GM23338 (cell line): ENCODE results near the gene ACP6. TPM values are rescaled to one million over a fixed set of nuclear protein-coding genes. Genes with fewer than 3 reads are reported as not detected.

Experiments
- ATAC-seq: fragments of 200-7000 bp; cut with Tn5 transposase; 3 replicates; pipeline ENCODE4 v1.9.1; 2020
- DNase-seq: peaks from one replicate; pipeline ENCODE4 v3.0.0-alpha.2; 2015; ENCODE audit warnings: low spot score
- H2AFZ ChIP-seq: fragments of 200-600 bp; sonication (generic); 2 replicates; pipeline ENCODE4 v1.8.0; 2016; ENCODE audit warnings: antibody characterized with exemption, mild to moderate bottlenecking, moderate library complexity
- H3F3A ChIP-seq: fragments of 200-600 bp; sonication (generic); replicated peaks from 2 replicates; pipeline ENCODE4 v1.8.0; 2017; ENCODE audit warnings: antibody characterized with exemption, mixed run types, low read depth
- H3K27ac ChIP-seq: fragments of 200-600 bp; sonication (generic); 2 replicates; pipeline ENCODE4 v1.6.1; 2016; ENCODE audit warnings: low read depth
- H3K27me3 ChIP-seq: fragments of 200-600 bp; sonication (generic); 2 replicates; pipeline ENCODE4 v1.8.0; 2016; ENCODE audit warnings: mild to moderate bottlenecking, mixed run types, moderate library complexity; ENCODE audit not compliant: insufficient read depth
- H3K36me3 ChIP-seq: fragments of 200-600 bp; sonication (generic); 2 replicates; pipeline ENCODE4 v1.8.0; 2016; ENCODE audit warnings: mild to moderate bottlenecking; ENCODE audit not compliant: insufficient read depth
- H3K4me1 ChIP-seq: fragments of 200-600 bp; sonication (generic); 2 replicates; pipeline ENCODE4 v1.8.0; 2016; ENCODE audit warnings: mild to moderate bottlenecking, moderate library complexity; ENCODE audit not compliant: insufficient read depth
- H3K4me2 ChIP-seq: fragments of 200-600 bp; sonication (generic); 2 replicates; pipeline ENCODE4 v1.7.1; 2017; ENCODE audit warnings: mixed run types
- H3K4me3 ChIP-seq: fragments of 200-600 bp; sonication (generic); 2 replicates; pipeline ENCODE4 v1.6.1; 2016; ENCODE audit warnings: mixed run types
- H3K79me2 ChIP-seq: fragments of 200-600 bp; sonication (generic); replicated peaks from 2 replicates; pipeline ENCODE4 v1.8.0; 2017; ENCODE audit warnings: mild to moderate bottlenecking; ENCODE audit not compliant: insufficient read depth
- H3K9me2 ChIP-seq: fragments of 200-600 bp; sonication (generic); 2 replicates; pipeline ENCODE4 v1.8.0; 2017; ENCODE audit not compliant: insufficient read depth
- H4K20me1 ChIP-seq: fragments of 200-600 bp; sonication (generic); replicated peaks from 2 replicates; pipeline ENCODE4 v1.8.0; 2017; ENCODE audit warnings: mild to moderate bottlenecking; ENCODE audit not compliant: insufficient read depth
- H3K27ac Mint-ChIP-seq: 2 replicates; pipeline ENCODE4 v1.8.0; 2020; ENCODE audit warnings: inconsistent platforms, mild to moderate bottlenecking, moderate library complexity, mixed read lengths
- H3K27me3 Mint-ChIP-seq: 3 replicates; pipeline ENCODE4 v1.8.0; 2022; ENCODE audit warnings: low read depth, mild to moderate bottlenecking, moderate library complexity, mixed read lengths, inconsistent platforms; ENCODE audit not compliant: insufficient read depth, poor library complexity
- H3K36me3 Mint-ChIP-seq: 3 replicates; pipeline ENCODE4 v1.8.0; 2021; ENCODE audit warnings: low read depth, mild to moderate bottlenecking, inconsistent platforms, moderate library complexity, mixed read lengths
- H3K4me1 Mint-ChIP-seq: 3 replicates; pipeline ENCODE4 v1.8.0; 2020; ENCODE audit warnings: mild to moderate bottlenecking, inconsistent platforms, mixed read lengths
- H3K4me3 Mint-ChIP-seq: 3 replicates; pipeline ENCODE4 v1.8.0; 2021; ENCODE audit warnings: moderate library complexity, mild to moderate bottlenecking, inconsistent platforms, mixed read lengths
- H3K9me3 Mint-ChIP-seq: 3 replicates; pipeline ENCODE4 v1.8.0; 2020; ENCODE audit warnings: moderate library complexity, mild to moderate bottlenecking, inconsistent platforms, mixed read lengths
- CREB1 ChIP-seq: fragments of 250-450 bp; sonication (Bioruptor Pico); IDR thresholded peaks from 2 replicates; pipeline ENCODE4 v1.5.0; 2020; ENCODE audit warnings: low read depth, mild to moderate bottlenecking, moderate library complexity
- ETS1 ChIP-seq: IDR thresholded peaks from 2 replicates; pipeline ENCODE4 v1.6.1; 2016; ENCODE audit warnings: antibody characterized with exemption
- JUNB ChIP-seq: IDR thresholded peaks from one replicate; pipeline ENCODE4 v1.6.1; 2016; ENCODE audit warnings: antibody characterized with exemption; ENCODE audit not compliant: unreplicated experiment
- POLR2AphosphoS5 ChIP-seq: IDR thresholded peaks from 2 replicates; pipeline ENCODE4 v1.6.1; 2016; ENCODE audit warnings: antibody characterized with exemption, low read depth
- REST ChIP-seq: IDR thresholded peaks from one replicate; pipeline ENCODE4 v1.6.1; 2018; ENCODE audit warnings: antibody characterized with exemption; ENCODE audit not compliant: unreplicated experiment
- ZNF114 ChIP-seq: fragments of 250-450 bp; sonication (Bioruptor Pico); IDR thresholded peaks from 2 replicates; pipeline ENCODE4 v1.5.0; 2020; ENCODE audit warnings: mild to moderate bottlenecking, moderate library complexity
- ZNF331 ChIP-seq: fragments of 250-450 bp; sonication (Bioruptor Pico); IDR thresholded peaks from 2 replicates; pipeline ENCODE4 v1.5.0; 2020; ENCODE audit warnings: low read depth, mild to moderate bottlenecking, moderate library complexity
- ZNF462 ChIP-seq: fragments of 250-450 bp; sonication (Bioruptor Pico); IDR thresholded peaks from 2 replicates; pipeline ENCODE4 v1.5.0; 2020; ENCODE audit warnings: mild to moderate bottlenecking, moderate library complexity
- polyA plus RNA-seq: library from polyadenylated mRNA; unstranded; fragments of >200 nt; fragmentation: Nextera tagmentation; extraction: Ambion mirVana; gene quantifications from 2 replicates; pipeline ENCODE4 v1.2.1, GENCODE V29; 2016
- total RNA-seq: library from RNA; depleted of rRNA; stranded (reverse); fragments of >200 nt; shearing (Covaris generic); gene quantifications from 2 replicates; pipeline ENCODE4 v1.2.3, GENCODE V29; 2014

Gene ACP6
- total and polyA plus RNA-seq, 2 experiments from 2014 or later, result 20.6 to 26.5 TPM

GRCh38 chr1:147654511-147654910 lies 15.8 kb downstream of the ACP6 start:
- Mint-ChIP-seq H3K27ac (no peak overlapping the region), H3K4me3 (no peak overlapping the region), H3K9me3 (no peaks in the 10 kb centered on the region), H3K36me3 (peaks cover 43% of the 10 kb centered on the region), H3K4me1 (no peaks in the 10 kb centered on the region), H3K27me3 (peaks cover 5% of the 10 kb centered on the region)
- H3K9me2 ChIP-seq, result no peaks in the 10 kb centered on the region
- H3K4me2 ChIP-seq, result no peak overlapping the region
- H3F3A ChIP-seq, result no peaks in the 10 kb centered on the region
- no peaks in the 10 kb centered on the region for H3K27me3 ChIP-seq
- H2AFZ ChIP-seq, result no peak overlapping the region
- DNase-seq, result no peak
- H3K4me1 ChIP-seq, result no peaks in the 10 kb centered on the region
- H3K4me3 ChIP-seq, result no peak overlapping the region
- H4K20me1 ChIP-seq, result peaks cover 4% of the 10 kb centered on the region; the same call in 1 of the 2 replicates
- no peak for ATAC-seq
- TF ChIP-seq ZNF114 (no peak), POLR2AphosphoS5 (no peak)
- H3K27ac ChIP-seq, result no peak overlapping the region
- no peaks in the 10 kb centered on the region for H3K79me2 ChIP-seq
- H3K36me3 ChIP-seq, result peaks cover 10% of the 10 kb centered on the region; the same call in 1 of the 2 replicates

GRCh38 chr1:147652306-147652705 lies 18.0 kb downstream of the ACP6 start:
- H3K27ac Mint-ChIP-seq, result no peak overlapping the region
- no peak overlapping the region for H2AFZ ChIP-seq
- no peaks in the 10 kb centered on the region for H3K79me2 ChIP-seq
- H3K4me1 Mint-ChIP-seq, result no peaks in the 10 kb centered on the region
- no peak overlapping the region for H3K4me3 ChIP-seq
- H3K27ac ChIP-seq, result no peak overlapping the region
- H3K4me2 ChIP-seq, result no peak overlapping the region
- DNase-seq, result no peak
- no peaks in the 10 kb centered on the region for H3K9me2 ChIP-seq
- H3K9me3 Mint-ChIP-seq, result no peaks in the 10 kb centered on the region
- H3K27me3 Mint-ChIP-seq, result peaks cover 5% of the 10 kb centered on the region
- H3K36me3 ChIP-seq, result peaks cover 10% of the 10 kb centered on the region; the same call in 1 of the 2 replicates
- no peak overlapping the region for H3K4me3 Mint-ChIP-seq
- H4K20me1 ChIP-seq, result peaks cover 4% of the 10 kb centered on the region; the same call in 1 of the 2 replicates
- ATAC-seq, result no peak
- TF ChIP-seq ZNF331 (CRISPR knock-in tag), result no peak
- no peak for TF ChIP-seq POLR2AphosphoS5
- no peak for TF ChIP-seq ETS1
- no peak for TF ChIP-seq CREB1 (CRISPR knock-in tag)
- no peak for TF ChIP-seq ZNF462 (CRISPR knock-in tag)
- TF ChIP-seq JUNB, result no peak
- TF ChIP-seq REST, result no peak
- no peaks in the 10 kb centered on the region for H3K27me3 ChIP-seq
- H3K4me1 ChIP-seq, result no peaks in the 10 kb centered on the region
- H3K36me3 Mint-ChIP-seq, result peaks cover 42% of the 10 kb centered on the region
- H3F3A ChIP-seq, result no peaks in the 10 kb centered on the region
